Esophagus squamous epithelium (tissue), 4 donors: ENCODE measurements around the gene SEMA5A.

ENCODE experiments used
- CTCF ChIP-seq, 6 experiments: fragments of 450-650 bp in 4 of 6; fragments of 200-600 bp in 2 of 6; sonication (generic) in 2 of 6; IDR thresholded peaks; one replicate each; pipeline ENCODE4 v1.5.1; 2016 to 2019; ENCODE audit warnings: antibody characterized with exemption in 6 of 6, mild to moderate bottlenecking in 4 of 6, moderate library complexity in 4 of 6
- POLR2A ChIP-seq, 4 donors: fragments of 450-650 bp; IDR thresholded peaks; one replicate each; pipeline ENCODE4 v1.6.1; 2017; ENCODE audit warnings: antibody characterized with exemption in 4 of 4, mild to moderate bottlenecking in 4 of 4, moderate library complexity in 3 of 4

- TF ChIP-seq CTCF (IDR thresholded peaks at IDR 0.05) (no peak), POLR2A (IDR thresholded peaks at IDR 0.05) (no peak)
Measured at GRCh38 chr5:9454012-9454481, 91.8 kb downstream of the SEMA5A start.
